HepG2 (cell line): ENCODE data around the gene NT5DC1.

Source experiments
- CBX1 ChIP-seq: IDR thresholded peaks from one replicate; pipeline ENCODE4 v1.6.1; 2016; ENCODE audit warnings: antibody characterized with exemption, low read depth
- CREB1 ChIP-seq, 2 experiments: fragments of 450-650 bp in 1 of 2; IDR thresholded peaks; 2 replicates each; pipeline ENCODE4 v1.6.1; 2016 to 2017; ENCODE audit warnings: control low read depth in 1 of 2, mild to moderate bottlenecking in 1 of 2, missing compliant biosample characterization in 1 of 2, missing genetic modification characterization in 1 of 2
- CTCF ChIP-seq: sonication (generic); formaldehyde crosslinking; IDR thresholded peaks from 2 replicates; pipeline ENCODE4 v1.5.0; 2020; ENCODE audit warnings: mild to moderate bottlenecking, missing genetic modification reagents, moderate library complexity
- JUN ChIP-seq: sonication (generic); formaldehyde crosslinking; IDR thresholded peaks from 2 replicates; pipeline ENCODE4 v1.4.0; 2020; ENCODE audit warnings: mild to moderate bottlenecking, missing genetic modification reagents
- MAX ChIP-seq: IDR thresholded peaks from 2 replicates; pipeline ENCODE4 v1.6.1; 2012; ENCODE audit warnings: inconsistent platforms
- NCOA5 ChIP-seq: sonication (generic); formaldehyde crosslinking; IDR thresholded peaks from 2 replicates; pipeline ENCODE4 v1.4.0; 2020; ENCODE audit warnings: missing genetic modification reagents
- RAD51 ChIP-seq: fragments of 450-650 bp; IDR thresholded peaks from 2 replicates; pipeline ENCODE4 v1.6.1; 2016; ENCODE audit warnings: borderline replicate concordance
- REST ChIP-seq, 2 experiments: IDR thresholded peaks; 2 replicates each; pipeline ENCODE4 v1.6.1; 2011 to 2012; ENCODE audit warnings: low read length in 2 of 2, borderline replicate concordance in 1 of 2, low read depth in 1 of 2, mild to moderate bottlenecking in 1 of 2, moderate library complexity in 1 of 2
- SRF ChIP-seq: IDR thresholded peaks from 2 replicates; pipeline ENCODE4 v1.6.1; 2011; ENCODE audit warnings: mild to moderate bottlenecking, low read depth, low read length, moderate library complexity
- SUZ12 ChIP-seq: fragments of 150-350 bp; IDR thresholded peaks from 2 replicates; pipeline ENCODE4 v1.6.1; 2014; ENCODE audit warnings: low read depth, low read length
- ZNF138 ChIP-seq: sonication (generic); formaldehyde crosslinking; IDR thresholded peaks from 2 replicates; pipeline ENCODE4 v1.5.0; 2020; ENCODE audit warnings: mild to moderate bottlenecking, low read depth, missing genetic modification reagents
- ZNF451 ChIP-seq: sonication (generic); formaldehyde crosslinking; IDR thresholded peaks from 2 replicates; pipeline ENCODE4 v1.5.0; 2020; ENCODE audit warnings: mild to moderate bottlenecking, missing genetic modification reagents
- ZNF660 ChIP-seq: sonication (generic); formaldehyde crosslinking; IDR thresholded peaks from 2 replicates; pipeline ENCODE4 v1.5.1; 2020; ENCODE audit warnings: mild to moderate bottlenecking, low read depth, missing genetic modification reagents, borderline replicate concordance
- TF ChIP-seq, protein P1 (sequence below): sonication (generic); formaldehyde crosslinking; IDR thresholded peaks from 2 replicates; pipeline ENCODE4 v1.5.0; 2020; ENCODE audit warnings: mild to moderate bottlenecking, missing genetic modification reagents, borderline replicate concordance

DNA sequence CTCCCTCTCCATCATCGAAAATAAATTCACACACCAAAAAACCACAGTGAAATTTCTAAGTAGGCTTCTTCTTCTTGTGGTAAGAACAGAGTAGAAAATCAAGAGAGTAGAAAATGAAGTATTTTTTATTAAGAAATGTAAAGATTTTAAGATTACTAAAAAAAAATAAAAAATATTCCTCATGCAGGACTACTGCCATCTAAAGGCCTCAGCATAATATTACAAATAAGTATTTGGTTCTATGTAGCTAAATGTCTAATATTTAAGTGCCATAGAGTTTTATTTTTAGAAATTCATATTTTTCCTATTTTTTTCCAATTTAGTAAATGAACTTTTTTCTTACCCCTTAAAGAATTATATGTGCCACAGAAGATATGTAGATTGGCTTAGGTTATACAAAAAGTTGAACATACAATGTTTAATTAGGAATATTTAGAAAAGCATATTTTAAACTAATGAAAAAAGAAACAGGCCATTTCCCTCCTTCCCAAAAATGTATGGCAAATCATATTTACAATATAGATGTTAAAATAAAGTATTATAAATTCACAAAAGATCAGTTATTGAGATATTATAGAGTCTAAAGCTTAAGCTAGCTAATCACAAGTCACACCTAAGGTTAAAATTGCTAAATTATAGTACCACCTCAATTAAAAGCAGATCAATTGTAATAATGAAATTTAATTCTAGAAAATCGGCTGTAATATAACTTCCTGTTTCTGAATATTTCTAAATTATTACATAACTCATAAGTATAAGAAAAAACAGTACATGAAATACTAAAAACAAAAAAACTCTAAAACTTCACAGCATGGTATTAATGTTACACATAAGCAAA is 3.5 kb upstream of the NT5DC1 start:
- TF ChIP-seq JUN (CRISPR knock-in tag): no peak
- no peak for TF ChIP-seq ZNF451 (CRISPR knock-in tag)
- no peak for TF ChIP-seq SRF
- TF ChIP-seq, protein P1, sequence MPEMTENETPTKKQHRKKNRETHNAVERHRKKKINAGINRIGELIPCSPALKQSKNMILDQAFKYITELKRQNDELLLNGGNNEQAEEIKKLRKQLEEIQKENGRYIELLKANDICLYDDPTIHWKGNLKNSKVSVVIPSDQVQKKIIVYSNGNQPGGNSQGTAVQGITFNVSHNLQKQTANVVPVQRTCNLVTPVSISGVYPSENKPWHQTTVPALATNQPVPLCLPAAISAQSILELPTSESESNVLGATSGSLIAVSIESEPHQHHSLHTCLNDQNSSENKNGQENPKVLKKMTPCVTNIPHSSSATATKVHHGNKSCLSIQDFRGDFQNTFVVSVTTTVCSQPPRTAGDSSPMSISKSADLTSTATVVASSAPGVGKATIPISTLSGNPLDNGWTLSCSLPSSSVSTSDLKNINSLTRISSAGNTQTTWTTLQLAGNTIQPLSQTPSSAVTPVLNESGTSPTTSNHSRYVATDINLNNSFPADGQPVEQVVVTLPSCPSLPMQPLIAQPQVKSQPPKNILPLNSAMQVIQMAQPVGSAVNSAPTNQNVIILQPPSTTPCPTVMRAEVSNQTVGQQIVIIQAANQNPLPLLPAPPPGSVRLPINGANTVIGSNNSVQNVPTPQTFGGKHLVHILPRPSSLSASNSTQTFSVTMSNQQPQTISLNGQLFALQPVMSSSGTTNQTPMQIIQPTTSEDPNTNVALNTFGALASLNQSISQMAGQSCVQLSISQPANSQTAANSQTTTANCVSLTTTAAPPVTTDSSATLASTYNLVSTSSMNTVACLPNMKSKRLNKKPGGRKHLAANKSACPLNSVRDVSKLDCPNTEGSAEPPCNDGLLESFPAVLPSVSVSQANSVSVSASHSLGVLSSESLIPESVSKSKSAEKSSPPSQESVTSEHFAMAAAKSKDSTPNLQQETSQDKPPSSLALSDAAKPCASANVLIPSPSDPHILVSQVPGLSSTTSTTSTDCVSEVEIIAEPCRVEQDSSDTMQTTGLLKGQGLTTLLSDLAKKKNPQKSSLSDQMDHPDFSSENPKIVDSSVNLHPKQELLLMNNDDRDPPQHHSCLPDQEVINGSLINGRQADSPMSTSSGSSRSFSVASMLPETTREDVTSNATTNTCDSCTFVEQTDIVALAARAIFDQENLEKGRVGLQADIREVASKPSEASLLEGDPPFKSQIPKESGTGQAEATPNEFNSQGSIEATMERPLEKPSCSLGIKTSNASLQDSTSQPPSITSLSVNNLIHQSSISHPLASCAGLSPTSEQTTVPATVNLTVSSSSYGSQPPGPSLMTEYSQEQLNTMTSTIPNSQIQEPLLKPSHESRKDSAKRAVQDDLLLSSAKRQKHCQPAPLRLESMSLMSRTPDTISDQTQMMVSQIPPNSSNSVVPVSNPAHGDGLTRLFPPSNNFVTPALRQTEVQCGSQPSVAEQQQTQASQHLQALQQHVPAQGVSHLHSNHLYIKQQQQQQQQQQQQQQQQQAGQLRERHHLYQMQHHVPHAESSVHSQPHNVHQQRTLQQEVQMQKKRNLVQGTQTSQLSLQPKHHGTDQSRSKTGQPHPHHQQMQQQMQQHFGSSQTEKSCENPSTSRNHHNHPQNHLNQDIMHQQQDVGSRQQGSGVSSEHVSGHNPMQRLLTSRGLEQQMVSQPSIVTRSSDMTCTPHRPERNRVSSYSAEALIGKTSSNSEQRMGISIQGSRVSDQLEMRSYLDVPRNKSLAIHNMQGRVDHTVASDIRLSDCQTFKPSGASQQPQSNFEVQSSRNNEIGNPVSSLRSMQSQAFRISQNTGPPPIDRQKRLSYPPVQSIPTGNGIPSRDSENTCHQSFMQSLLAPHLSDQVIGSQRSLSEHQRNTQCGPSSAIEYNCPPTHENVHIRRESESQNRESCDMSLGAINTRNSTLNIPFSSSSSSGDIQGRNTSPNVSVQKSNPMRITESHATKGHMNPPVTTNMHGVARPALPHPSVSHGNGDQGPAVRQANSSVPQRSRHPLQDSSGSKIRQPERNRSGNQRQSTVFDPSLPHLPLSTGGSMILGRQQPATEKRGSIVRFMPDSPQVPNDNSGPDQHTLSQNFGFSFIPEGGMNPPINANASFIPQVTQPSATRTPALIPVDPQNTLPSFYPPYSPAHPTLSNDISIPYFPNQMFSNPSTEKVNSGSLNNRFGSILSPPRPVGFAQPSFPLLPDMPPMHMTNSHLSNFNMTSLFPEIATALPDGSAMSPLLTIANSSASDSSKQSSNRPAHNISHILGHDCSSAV (CRISPR knock-in tag): no peak
- no peak for TF ChIP-seq RAD51
- TF ChIP-seq CTCF: no peak; the same call in 1 of the 2 replicates
- TF ChIP-seq MAX: no peak
- no peak for TF ChIP-seq REST (IDR thresholded peaks at IDR 0.05; ENCODE audit: borderline replicate concordance in 1 of 2, low read depth in 1 of 2, low read length in 2 of 2)
- no peak for TF ChIP-seq ZNF660
- no peak for TF ChIP-seq CBX1
- TF ChIP-seq SUZ12: no peak
- no peak for TF ChIP-seq NCOA5
- no peak for TF ChIP-seq ZNF138
- TF ChIP-seq CREB1 (IDR thresholded peaks at IDR 0.05): no peak
- no peak for TF ChIP-seq CREB1 (CRISPR knock-in tag; IDR thresholded peaks at IDR 0.05)
